Right lobe of liver (tissue), 6 donors: ENCODE results near the gene RABGEF1. TPM values are rescaled to one million over a fixed set of nuclear protein-coding genes. Genes with fewer than 3 reads are reported as not detected.
A peak's percentile ranks its signal among the peaks of the same experiment; 100 is the strongest.
"Not testable (repeated sequence)": the region's sequence is repeated elsewhere in the genome, so short reads cannot be mapped to it uniquely, and the experiment has no call there.

ENCODE experiments used
- ATAC-seq, 4 donors: fragments of 200-7000 bp; cut with Tn5 transposase; one replicate each; pipeline ENCODE4 v1.9.1; 2020; ENCODE audit warnings: mild to moderate bottlenecking in 4 of 4, moderate library complexity in 4 of 4
- DNase-seq, 3 donors: peaks; one replicate each; pipeline ENCODE4 v3.0.0-alpha.2; 2020
- H3K27ac ChIP-seq, 3 donors: fragments of 200-600 bp; one replicate each; pipeline ENCODE4 v1.8.0; 2022
- H3K27me3 ChIP-seq, 2 donors: fragments of 200-600 bp; one replicate each; pipeline ENCODE4 v1.8.0; 2022
- H3K36me3 ChIP-seq, 4 donors: fragments of 200-600 bp; sonication (generic) in 1 of 4; one replicate each; pipeline versions ENCODE4 v1.5.1 to v1.8.0; 2017 to 2022; ENCODE audit warnings: control low read depth in 1 of 4
- H3K4me1 ChIP-seq, 4 donors: fragments of 200-600 bp; sonication (generic) in 1 of 4; one replicate each; pipeline versions ENCODE4 v1.5.1 to v1.8.0; 2017 to 2022; ENCODE audit warnings: control low read depth in 1 of 4
- H3K4me3 ChIP-seq, 3 donors: fragments of 200-600 bp; one replicate each; pipeline ENCODE4 v1.8.0; 2022
- H3K9me3 ChIP-seq, 4 donors: fragments of 200-600 bp; sonication (generic) in 1 of 4; one replicate each; pipeline versions ENCODE4 v1.5.1 to v1.8.0; 2017 to 2022; ENCODE audit warnings: control low read depth in 1 of 4
- POLR2A ChIP-seq: fragments of 450-650 bp; IDR thresholded peaks from one replicate; pipeline ENCODE4 v1.6.1; 2017; ENCODE audit warnings: antibody characterized with exemption, mild to moderate bottlenecking
- WGBS: methylation state at CpG from one replicate; pipeline ENCODE4 v1.1.6; 2018; ENCODE audit warnings: low coverage, low lambda C conversion rate; ENCODE audit not compliant: insufficient coverage; ENCODE audit errors: missing lambda C conversion rate; 5-methylcytosine and 5-hydroxymethylcytosine counted together
- intact Hi-C, 2 donors: fragments of 100-400 bp; cut with DNase I; formaldehyde crosslinking; loops; one replicate each; pipeline versions ENCODE4 v1.11.2 to v1.14.1; 2022
- total RNA-seq, 6 experiments: library from RNA; depleted of rRNA in 2 of 6; stranded (reverse); fragments of >200 nt in 2 of 6; fragmentation: NEBNext Ultra II Directional in 3 of 6; extraction: Animal tissue kit (Norgen Biotek cat#: 25700) in 3 of 6; gene quantifications; one replicate each; pipeline versions ENCODE4 v1.1.0 to v1.2.4, GENCODE V29; 2016 to 2023
- TF ChIP-seq, protein P1 (sequence below), 4 donors: fragments of 200-600 bp in 3 of 4; fragments of 450-650 bp in 1 of 4; IDR thresholded peaks; one replicate each; pipeline versions ENCODE4 v1.5.1 to v1.8.0; 2016 to 2022; ENCODE audit warnings: antibody characterized with exemption in 4 of 4, mild to moderate bottlenecking in 2 of 4
- donor health status: DM: no; HTN: yes; CAD: no.
- donor health status: DM: no; HTN: no; CAD: no.
- donor health status: DM: no; HTN: no; CAD: no.
- donor health status: DM: no; HTN: yes; CAD: no.
- donor health status: DM: no; HTN: yes; CAD: no.

The RABGEF1 gene
- total RNA-seq, 6 experiments from 2014 or later, result 7.3 to 13.8 (median 10.2) TPM

DNA sequence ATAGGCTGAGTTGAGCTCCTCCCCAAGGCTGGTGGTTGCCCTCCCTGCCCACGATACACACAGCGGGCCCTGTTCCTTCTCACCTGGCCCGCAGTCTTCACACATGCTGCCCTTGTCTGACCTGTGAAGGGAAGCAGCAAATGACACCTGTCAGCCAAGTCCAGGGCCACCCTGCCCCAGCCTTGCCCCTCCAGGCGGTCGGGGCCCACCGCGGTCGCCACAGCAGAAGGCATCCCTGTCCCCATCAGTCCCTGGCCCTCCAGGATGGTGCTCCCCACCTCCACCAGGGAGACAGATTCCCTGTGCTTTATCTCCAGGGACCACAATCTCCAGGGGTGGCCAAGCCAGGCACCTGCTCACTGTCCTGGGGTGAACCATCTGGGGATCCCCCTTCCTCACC, 99.3 kb downstream of the RABGEF1 start:
- Histone ChIP-seq H3K4me3 (no peak overlapping the region), H3K27me3 (no peaks in the 10 kb centered on the region), H3K36me3 (no peaks in the 10 kb centered on the region), H3K4me1 (no peaks in the 10 kb centered on the region), H3K27ac (no peak overlapping the region), H3K9me3 (no peaks in the 10 kb centered on the region)
- TF ChIP-seq, protein P1, sequence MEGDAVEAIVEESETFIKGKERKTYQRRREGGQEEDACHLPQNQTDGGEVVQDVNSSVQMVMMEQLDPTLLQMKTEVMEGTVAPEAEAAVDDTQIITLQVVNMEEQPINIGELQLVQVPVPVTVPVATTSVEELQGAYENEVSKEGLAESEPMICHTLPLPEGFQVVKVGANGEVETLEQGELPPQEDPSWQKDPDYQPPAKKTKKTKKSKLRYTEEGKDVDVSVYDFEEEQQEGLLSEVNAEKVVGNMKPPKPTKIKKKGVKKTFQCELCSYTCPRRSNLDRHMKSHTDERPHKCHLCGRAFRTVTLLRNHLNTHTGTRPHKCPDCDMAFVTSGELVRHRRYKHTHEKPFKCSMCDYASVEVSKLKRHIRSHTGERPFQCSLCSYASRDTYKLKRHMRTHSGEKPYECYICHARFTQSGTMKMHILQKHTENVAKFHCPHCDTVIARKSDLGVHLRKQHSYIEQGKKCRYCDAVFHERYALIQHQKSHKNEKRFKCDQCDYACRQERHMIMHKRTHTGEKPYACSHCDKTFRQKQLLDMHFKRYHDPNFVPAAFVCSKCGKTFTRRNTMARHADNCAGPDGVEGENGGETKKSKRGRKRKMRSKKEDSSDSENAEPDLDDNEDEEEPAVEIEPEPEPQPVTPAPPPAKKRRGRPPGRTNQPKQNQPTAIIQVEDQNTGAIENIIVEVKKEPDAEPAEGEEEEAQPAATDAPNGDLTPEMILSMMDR (IDR thresholded peaks at IDR 0.05), result no peak
- TF ChIP-seq POLR2A, result no peak
- WGBS, result 76% methylated on average over 4 of the region's 8 CpGs
- DNase-seq, result no peak
- intact Hi-C loops, result no loop called here
- no peak for ATAC-seq

DNA sequence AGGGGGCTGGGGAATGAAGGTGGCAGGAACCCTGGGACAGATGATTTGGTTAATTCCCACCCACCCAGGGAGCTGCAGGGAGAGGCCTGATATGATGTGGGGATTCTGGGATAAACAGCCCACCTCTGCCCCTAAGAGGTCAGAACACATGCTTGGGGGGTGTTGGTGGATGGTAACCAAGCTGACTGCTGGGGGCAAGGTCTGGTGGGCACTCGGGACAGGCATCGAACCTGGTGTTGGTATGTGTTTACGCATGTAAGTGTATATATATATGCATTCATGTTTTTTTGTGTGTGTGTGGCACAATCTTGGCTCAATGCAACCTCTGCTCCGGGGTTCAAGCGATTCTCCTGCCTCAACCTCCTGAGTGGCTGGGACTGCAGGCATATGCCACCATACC, 99.8 kb downstream of the RABGEF1 start:
- no peaks in the 10 kb centered on the region for H3K36me3 ChIP-seq
- no peak overlapping the region for H3K4me3 ChIP-seq
- no peak for ATAC-seq
- no peak overlapping the region for H3K27ac ChIP-seq
- H3K9me3 ChIP-seq, result no peaks in the 10 kb centered on the region
- intact Hi-C loops, result no loop called here
- no peaks in the 10 kb centered on the region for H3K27me3 ChIP-seq
- TF ChIP-seq, protein P1 (IDR thresholded peaks at IDR 0.05), result no peak
- no peak for TF ChIP-seq POLR2A
- H3K4me1 ChIP-seq, result peaks cover 0 to 2% (median 0%) of the 10 kb centered on the region in 4 donors
- DNase-seq, result no peak
- 100% methylated on average over 1 of the region's 5 CpGs for WGBS

DNA sequence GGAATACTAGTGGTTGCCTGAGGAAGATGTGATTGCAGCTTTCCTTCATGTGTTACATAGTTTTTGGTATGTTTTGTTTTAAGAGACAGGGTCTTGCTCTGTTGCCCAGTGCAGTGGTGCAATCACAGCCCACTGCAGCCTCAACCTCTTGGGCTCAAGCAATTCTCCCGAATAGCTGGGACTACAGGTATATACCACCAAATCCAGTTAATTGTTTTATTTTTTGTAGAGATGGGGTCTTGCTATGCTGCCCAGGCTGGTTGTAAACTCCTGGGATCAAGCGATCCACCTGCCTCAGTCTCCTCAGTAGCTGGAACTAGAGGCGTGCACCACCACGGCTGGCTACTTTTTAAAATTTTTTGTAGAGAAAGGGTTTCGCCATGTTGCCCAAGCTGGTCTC, 101.4 kb downstream of the RABGEF1 start:
- intact Hi-C loops, result no loop called here
- no peak for ATAC-seq
- TF ChIP-seq, protein P1 (IDR thresholded peaks at IDR 0.05), result no peak
- TF ChIP-seq POLR2A, result no peak
- no peaks in the 10 kb centered on the region for H3K27me3 ChIP-seq
- no peaks in the 10 kb centered on the region for H3K36me3 ChIP-seq
- DNase-seq, result no peak
- no peak overlapping the region for H3K4me3 ChIP-seq
- no peak overlapping the region for H3K27ac ChIP-seq
- 88% methylated on average over 3 of the region's 5 CpGs for whole genome bisulfite sequencing
- peaks cover 0 to 6% (median 0%) of the 10 kb centered on the region in 4 donors for H3K4me1 ChIP-seq
- H3K9me3 ChIP-seq, result no peaks in the 10 kb centered on the region

DNA sequence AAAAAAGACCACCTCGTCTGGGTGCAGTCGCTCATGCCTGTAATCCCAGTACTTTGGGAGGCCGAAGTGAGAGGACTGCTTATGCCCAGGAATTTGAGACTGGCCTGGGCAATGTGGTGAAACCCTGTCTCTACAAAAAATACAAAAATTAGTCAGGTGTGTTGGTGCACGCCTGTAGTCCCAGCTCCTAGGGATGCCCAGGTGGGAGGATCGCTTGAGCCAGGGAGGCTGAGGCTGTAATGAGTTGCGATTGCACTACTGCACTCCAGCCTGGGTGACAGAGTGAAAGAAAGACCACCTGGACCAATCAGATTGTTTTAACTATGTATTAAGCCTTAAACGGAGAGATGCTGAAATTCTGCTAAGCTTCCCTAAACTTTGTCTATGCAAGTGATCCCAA, 103.0 kb downstream of the RABGEF1 start:
- 84% methylated on average over 4 of the region's 7 CpGs for WGBS
- intact Hi-C loops, H3K27ac ChIP-seq, H3K4me1 ChIP-seq, H3K36me3 ChIP-seq, ATAC-seq, H3K27me3 ChIP-seq, H3K9me3 ChIP-seq: not testable (repeated sequence)
- H3K4me3 ChIP-seq, result peak overlapping the region in 2 of 3 donors; percentile 81 to 85
- peak in 1 of 3 donors; percentile 5 for DNase-seq

DNA sequence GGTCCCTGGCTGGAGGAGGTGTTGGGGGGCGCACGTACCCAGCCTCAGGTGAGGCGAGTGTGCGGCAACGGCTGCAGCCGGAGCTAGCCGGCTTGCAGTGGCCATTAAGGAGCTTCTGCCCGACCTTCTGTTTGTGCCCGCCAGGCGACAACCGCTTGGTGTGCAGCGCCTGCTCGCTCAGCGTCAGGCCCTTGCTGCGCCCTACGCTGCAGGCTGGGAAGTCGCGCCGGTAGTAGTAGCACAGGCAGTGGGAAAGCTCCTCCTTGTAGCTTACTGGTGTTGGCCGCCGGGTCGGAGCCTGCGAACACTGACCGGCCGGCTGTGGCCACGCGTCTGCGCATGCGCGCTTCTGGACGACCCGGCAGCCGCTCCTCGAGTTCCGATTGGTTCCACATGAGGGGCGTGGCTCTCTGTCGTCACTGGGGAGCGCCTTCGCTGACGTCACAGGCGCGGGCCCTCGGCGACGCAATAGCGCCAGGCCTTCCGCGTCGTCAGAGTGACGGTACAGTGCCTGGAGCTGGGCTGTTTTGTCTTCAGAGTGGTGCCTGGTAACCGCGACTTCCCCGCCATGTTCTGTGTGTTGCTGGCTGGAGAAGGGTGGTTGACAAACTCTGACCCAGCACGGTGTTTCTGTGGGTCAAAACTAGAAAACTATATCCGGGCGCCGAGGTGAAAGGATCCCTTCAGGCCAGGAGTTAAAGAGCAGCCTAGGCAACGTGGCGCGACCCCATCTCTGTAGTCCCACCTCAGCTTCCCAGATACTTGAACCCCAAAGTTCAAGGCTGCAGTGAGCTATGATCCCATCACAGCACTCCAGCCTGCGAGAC, 104.2 kb downstream of the RABGEF1 start:
- Histone ChIP-seq H3K4me1 (peaks cover 0 to 6% (median 0%) of the 10 kb centered on the region in 4 donors), H3K27me3 (no peaks in the 10 kb centered on the region), H3K36me3 (no peaks in the 10 kb centered on the region), H3K4me3 (peak overlapping the region; percentile 70 to 85 (median 81)), H3K9me3 (no peaks in the 10 kb centered on the region), H3K27ac (peak overlapping the region; percentile 80 to 93 (median 93))
- TF ChIP-seq, protein P1 (IDR thresholded peaks at IDR 0.05), result peak in 1 of 4 donors; percentile 38
- peak; percentile 95 for TF ChIP-seq POLR2A
- peak; percentile 98 to 99 (median 99) for DNase-seq
- ATAC-seq, result peak; percentile 96 to 98 (median 98)
- intact Hi-C loops, result no loop called here
- 0% methylated on average over 14 of the region's 61 CpGs for WGBS
